ENCODE measurements around the gene PRKN.

DNA sequence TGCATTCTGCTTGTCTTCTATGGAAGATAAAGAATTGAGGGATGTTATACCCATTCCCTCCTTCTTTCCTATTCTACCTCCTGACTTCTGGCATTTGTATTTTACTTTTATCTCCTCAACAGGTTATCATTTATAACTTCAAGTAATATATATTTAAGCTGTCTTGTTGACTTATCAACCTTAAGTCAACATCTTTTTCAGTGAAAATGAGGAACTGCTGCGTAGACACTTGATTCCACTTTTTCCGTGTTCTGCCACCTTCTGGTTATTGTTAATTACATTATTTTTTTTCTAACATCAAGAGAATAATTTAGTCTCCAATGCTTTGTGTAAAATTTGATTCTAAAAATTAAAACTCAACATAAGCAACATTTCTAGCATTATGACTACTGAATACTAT is 107.5 kb downstream of the PRKN start:
- TF ChIP-seq, protein P1, sequence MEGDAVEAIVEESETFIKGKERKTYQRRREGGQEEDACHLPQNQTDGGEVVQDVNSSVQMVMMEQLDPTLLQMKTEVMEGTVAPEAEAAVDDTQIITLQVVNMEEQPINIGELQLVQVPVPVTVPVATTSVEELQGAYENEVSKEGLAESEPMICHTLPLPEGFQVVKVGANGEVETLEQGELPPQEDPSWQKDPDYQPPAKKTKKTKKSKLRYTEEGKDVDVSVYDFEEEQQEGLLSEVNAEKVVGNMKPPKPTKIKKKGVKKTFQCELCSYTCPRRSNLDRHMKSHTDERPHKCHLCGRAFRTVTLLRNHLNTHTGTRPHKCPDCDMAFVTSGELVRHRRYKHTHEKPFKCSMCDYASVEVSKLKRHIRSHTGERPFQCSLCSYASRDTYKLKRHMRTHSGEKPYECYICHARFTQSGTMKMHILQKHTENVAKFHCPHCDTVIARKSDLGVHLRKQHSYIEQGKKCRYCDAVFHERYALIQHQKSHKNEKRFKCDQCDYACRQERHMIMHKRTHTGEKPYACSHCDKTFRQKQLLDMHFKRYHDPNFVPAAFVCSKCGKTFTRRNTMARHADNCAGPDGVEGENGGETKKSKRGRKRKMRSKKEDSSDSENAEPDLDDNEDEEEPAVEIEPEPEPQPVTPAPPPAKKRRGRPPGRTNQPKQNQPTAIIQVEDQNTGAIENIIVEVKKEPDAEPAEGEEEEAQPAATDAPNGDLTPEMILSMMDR (IDR thresholded peaks at IDR 0.05): no peak
- TF ChIP-seq POLR2A (IDR thresholded peaks at IDR 0.05): no peak
